HepG2 (cell line): ENCODE data around the gene NOL4L. TPM values are rescaled to one million over a fixed set of nuclear protein-coding genes. Genes with fewer than 3 reads are reported as not detected.
A peak's percentile ranks its signal among the peaks of the same experiment; 100 is the strongest.

Experiments
- CCDC6 ChIP-seq: sonication (generic); formaldehyde crosslinking; IDR thresholded peaks from 2 replicates; pipeline ENCODE4 v1.8.1; 2022; ENCODE audit warnings: mild to moderate bottlenecking, missing genetic modification reagents, moderate library complexity
- CREB1 ChIP-seq, 2 experiments: fragments of 450-650 bp in 1 of 2; IDR thresholded peaks; 2 replicates each; pipeline ENCODE4 v1.6.1; 2016 to 2017; ENCODE audit warnings: control low read depth in 1 of 2, mild to moderate bottlenecking in 1 of 2, missing compliant biosample characterization in 1 of 2, missing genetic modification characterization in 1 of 2
- DMTF1 ChIP-seq: sonication (generic); formaldehyde crosslinking; IDR thresholded peaks from 2 replicates; pipeline ENCODE4 v1.4.0; 2020; ENCODE audit warnings: mild to moderate bottlenecking, missing genetic modification reagents
- FOXA3 ChIP-seq: IDR thresholded peaks from 2 replicates; pipeline ENCODE4 v1.6.1; 2016; ENCODE audit warnings: missing genetic modification reagents, missing compliant biosample characterization
- GMEB1 ChIP-seq: sonication (generic); formaldehyde crosslinking; IDR thresholded peaks from 2 replicates; pipeline ENCODE4 v1.5.1; 2020; ENCODE audit warnings: missing genetic modification reagents, mild to moderate bottlenecking, borderline replicate concordance
- MYPOP ChIP-seq: sonication (generic); formaldehyde crosslinking; IDR thresholded peaks from 2 replicates; pipeline ENCODE4 v1.8.1; 2023; ENCODE audit warnings: mild to moderate bottlenecking, moderate library complexity, missing genetic modification reagents
- PBX3 ChIP-seq: sonication (generic); formaldehyde crosslinking; IDR thresholded peaks from 2 replicates; pipeline ENCODE4 v1.8.1; 2023; ENCODE audit warnings: missing genetic modification reagents, inconsistent platforms, borderline replicate concordance
- POLR2G ChIP-seq: fragments of 200-400 bp; formaldehyde crosslinking; IDR thresholded peaks from 2 replicates; pipeline ENCODE4 v1.6.1; 2018; ENCODE audit warnings: mild to moderate bottlenecking, low read depth, low read length, moderate library complexity
- ZBTB7B ChIP-seq: sonication (generic); formaldehyde crosslinking; IDR thresholded peaks from 2 replicates; pipeline ENCODE4 v1.4.0; 2020; ENCODE audit warnings: missing genetic modification reagents
- ZFP90 ChIP-seq: sonication (generic); formaldehyde crosslinking; IDR thresholded peaks from 2 replicates; pipeline ENCODE4 v1.8.0; 2022; ENCODE audit warnings: missing genetic modification reagents, mild to moderate bottlenecking, inconsistent platforms, borderline replicate concordance
- ZNF136 ChIP-seq: sonication (generic); formaldehyde crosslinking; IDR thresholded peaks from 2 replicates; pipeline ENCODE4 v1.8.1; 2022; ENCODE audit warnings: low read depth, mild to moderate bottlenecking, moderate library complexity, missing genetic modification reagents
- ZNF34 ChIP-seq: sonication (generic); formaldehyde crosslinking; IDR thresholded peaks from 2 replicates; pipeline ENCODE4 v1.4.0; 2020; ENCODE audit warnings: mild to moderate bottlenecking, missing genetic modification reagents, borderline replicate concordance
- ZNF430 ChIP-seq: sonication (generic); formaldehyde crosslinking; IDR thresholded peaks from 2 replicates; pipeline ENCODE4 v1.9.0; 2021; ENCODE audit warnings: mild to moderate bottlenecking, missing genetic modification reagents
- ZNF441 ChIP-seq: sonication (generic); formaldehyde crosslinking; IDR thresholded peaks from 2 replicates; pipeline ENCODE4 v1.7.0; 2021; ENCODE audit warnings: missing genetic modification reagents, borderline replicate concordance
- ZNF740 ChIP-seq: sonication (generic); formaldehyde crosslinking; IDR thresholded peaks from 2 replicates; pipeline ENCODE4 v1.4.0; 2020; ENCODE audit warnings: missing genetic modification reagents
- polyA plus RNA-seq, 8 experiments: library from polyadenylated mRNA; depleted of rRNA in 3 of 8; stranded (reverse) in 7 of 8; unstranded in 1 of 8; fragments of >200 nt; fragmentation: Illumina TruSeq in 4 of 8; extraction: Trizol in 4 of 8; gene quantifications; 2 replicates each; pipeline versions ENCODE4 v1.2.1 to v1.2.3, GENCODE V29; 2011 to 2016; ENCODE audit warnings: low read depth in 4 of 8, missing spikeins in 1 of 8, mixed read lengths in 1 of 8; ENCODE audit not compliant: insufficient read depth in 1 of 8
- total RNA-seq, 5 experiments: library from RNA; depleted of rRNA; stranded (reverse); fragments of >200 nt; fragmentation: Illumina TruSeq; extraction: Trizol; gene quantifications; 2 replicates each; pipeline ENCODE4 v1.2.3, GENCODE V29; 2016; ENCODE audit warnings: low read depth in 1 of 5
- TF ChIP-seq, protein P1 (sequence below): sonication (generic); formaldehyde crosslinking; IDR thresholded peaks from 2 replicates; pipeline ENCODE4 v1.8.0; 2022; ENCODE audit warnings: mild to moderate bottlenecking, missing genetic modification reagents, borderline replicate concordance
- TF ChIP-seq, protein P2 (sequence below): sonication (generic); formaldehyde crosslinking; IDR thresholded peaks from 2 replicates; pipeline ENCODE4 v1.5.1; 2020; ENCODE audit warnings: mild to moderate bottlenecking, moderate library complexity, missing genetic modification reagents

NOL4L gene
- total and polyA plus RNA-seq, 2 of the 13 experiments (the other 11 are each of a cell fraction or from before 2014, with no cell fraction given): 16.6 to 35.4 TPM

DNA sequence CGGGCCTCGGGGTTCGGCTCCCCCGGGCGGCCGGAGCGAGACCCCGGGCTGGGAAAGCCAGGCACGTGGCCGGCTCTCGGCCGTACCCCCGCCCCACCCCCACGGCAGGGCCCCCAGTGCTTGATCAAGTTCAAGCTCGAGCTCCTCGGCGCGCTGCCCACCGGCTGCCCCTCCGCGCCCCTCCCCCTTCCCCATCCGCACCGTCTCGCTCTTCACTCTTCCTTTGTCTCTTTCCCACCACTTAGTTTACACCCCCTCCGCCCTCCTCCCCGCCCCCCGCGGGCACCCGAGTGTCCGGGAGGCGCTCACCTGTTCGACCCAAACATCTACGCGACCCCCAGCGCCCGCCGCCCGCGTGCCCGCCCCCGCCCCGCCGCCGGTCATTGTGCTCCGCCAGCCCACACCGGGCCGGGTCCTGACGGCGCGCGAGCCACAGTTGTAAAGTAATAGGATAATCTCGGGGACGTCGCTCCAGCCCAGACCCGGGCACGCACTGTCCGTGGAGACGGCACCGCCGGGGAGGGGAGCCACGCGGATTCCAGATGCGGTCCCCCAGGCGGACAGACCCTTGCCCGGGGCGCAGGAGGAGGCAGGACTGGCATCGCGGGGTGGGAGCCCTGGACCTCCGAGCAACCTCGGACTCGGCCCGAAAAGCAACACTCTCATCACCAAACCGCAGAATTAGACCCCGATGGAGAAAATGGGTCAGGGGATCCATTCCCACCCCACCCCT lies 100.7 kb downstream of the NOL4L start (continued):
- TF ChIP-seq, protein P1, sequence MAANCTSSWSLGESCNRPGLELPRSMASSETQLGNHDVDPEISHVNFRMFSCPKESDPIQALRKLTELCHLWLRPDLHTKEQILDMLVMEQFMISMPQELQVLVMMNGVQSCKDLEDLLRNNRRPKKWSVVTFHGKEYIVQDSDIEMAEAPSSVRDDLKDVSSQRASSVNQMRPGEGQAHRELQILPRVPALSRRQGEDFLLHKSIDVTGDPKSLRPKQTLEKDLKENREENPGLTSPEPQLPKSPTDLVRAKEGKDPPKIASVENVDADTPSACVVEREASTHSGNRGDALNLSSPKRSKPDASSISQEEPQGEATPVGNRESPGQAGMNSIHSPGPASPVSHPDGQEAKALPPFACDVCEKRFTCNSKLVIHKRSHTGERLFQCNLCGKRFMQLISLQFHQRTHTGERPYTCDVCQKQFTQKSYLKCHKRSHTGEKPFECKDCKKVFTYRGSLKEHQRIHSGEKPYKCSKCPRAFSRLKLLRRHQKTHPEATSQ (CRISPR knock-in tag): no peak
- no peak for TF ChIP-seq DMTF1 (CRISPR knock-in tag)
- 0 out of 2 replicates have a peak, but pooled peaks have one; percentile 12 for TF ChIP-seq ZNF136
- no peak for TF ChIP-seq ZNF34 (CRISPR knock-in tag)
- TF ChIP-seq ZNF441 (CRISPR knock-in tag): peak; percentile 95
- TF ChIP-seq, protein P2, sequence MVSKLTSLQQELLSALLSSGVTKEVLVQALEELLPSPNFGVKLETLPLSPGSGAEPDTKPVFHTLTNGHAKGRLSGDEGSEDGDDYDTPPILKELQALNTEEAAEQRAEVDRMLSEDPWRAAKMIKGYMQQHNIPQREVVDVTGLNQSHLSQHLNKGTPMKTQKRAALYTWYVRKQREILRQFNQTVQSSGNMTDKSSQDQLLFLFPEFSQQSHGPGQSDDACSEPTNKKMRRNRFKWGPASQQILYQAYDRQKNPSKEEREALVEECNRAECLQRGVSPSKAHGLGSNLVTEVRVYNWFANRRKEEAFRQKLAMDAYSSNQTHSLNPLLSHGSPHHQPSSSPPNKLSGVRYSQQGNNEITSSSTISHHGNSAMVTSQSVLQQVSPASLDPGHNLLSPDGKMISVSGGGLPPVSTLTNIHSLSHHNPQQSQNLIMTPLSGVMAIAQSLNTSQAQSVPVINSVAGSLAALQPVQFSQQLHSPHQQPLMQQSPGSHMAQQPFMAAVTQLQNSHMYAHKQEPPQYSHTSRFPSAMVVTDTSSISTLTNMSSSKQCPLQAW (CRISPR knock-in tag): no peak
- TF ChIP-seq ZBTB7B (CRISPR knock-in tag): no peak; the same call in 1 of the 2 replicates
- TF ChIP-seq PBX3 (CRISPR knock-in tag): no peak
- TF ChIP-seq GMEB1 (CRISPR knock-in tag): 0 out of 2 replicates have a peak, but pooled peaks have one; percentile 31
- peak; percentile 22; the same call in 1 of the 2 replicates for TF ChIP-seq POLR2G
- 0 out of 2 replicates have a peak, but pooled peaks have one; percentile 18 for TF ChIP-seq ZNF740 (CRISPR knock-in tag)
- peak; percentile 31; the same call in 1 of the 2 replicates for TF ChIP-seq MYPOP (CRISPR knock-in tag)
- TF ChIP-seq ZNF430: no peak; the same call in 1 of the 2 replicates
- TF ChIP-seq CREB1 (IDR thresholded peaks at IDR 0.05): no peak
- no peak for TF ChIP-seq CREB1 (CRISPR knock-in tag; IDR thresholded peaks at IDR 0.05)
- TF ChIP-seq FOXA3 (CRISPR knock-in tag): 0 out of 2 replicates have a peak, but pooled peaks have one; percentile 2
- TF ChIP-seq CCDC6: peak; percentile 54
- no peak for TF ChIP-seq ZFP90 (CRISPR knock-in tag)
